HG02798 (cell line): ENCODE data around the gene ZCRB1.
"Not testable (repeated sequence)": the region's sequence is repeated elsewhere in the genome, so short reads cannot be mapped to it uniquely, and the experiment has no call there.

ENCODE experiments used
- ATAC-seq: cut with Tn5 transposase; IDR thresholded peaks from one replicate; pipeline ENCODE4 v1.9.1; 2021; ENCODE audit warnings: mild to moderate bottlenecking; ENCODE audit not compliant: unreplicated experiment, poor library complexity

ZCRB1 gene

GRCh38 chr12:42325653-42326474, at the start of gene ZCRB1, which contains the start of gene PPHLN1:
TSS of gene ZCRB1 (minus strand) at chr12:42326094. CDS start at chr12:42324102, 1,992 bp downstream.
TSS of gene PPHLN1 (plus strand) at chr12:42326167. CDS start at chr12:42335903, 9,736 bp downstream.
- ATAC-seq = peak; percentile 98

GRCh38 chr12:42373669-42374068, 47.8 kb upstream of the ZCRB1 start:
- ATAC-seq = peak; percentile 16

GRCh38 chr12:42372154-42372791, 46.4 kb upstream of the ZCRB1 start:
- ATAC-seq = peak; percentile 86

- ATAC-seq = no peak
Observed at GRCh38 chr12:42370013-42370412, 44.1 kb upstream of the ZCRB1 start.

- no peak for ATAC-seq
Observed at GRCh38 chr12:42365486-42365885, 39.6 kb upstream of the ZCRB1 start.

- ATAC-seq = no peak
Observed at GRCh38 chr12:42364692-42365091, 38.8 kb upstream of the ZCRB1 start.

GRCh38 chr12:42362647-42363260, 36.9 kb upstream of the ZCRB1 start:
- ATAC-seq = no peak

GRCh38 chr12:42361909-42362646, 36.2 kb upstream of the ZCRB1 start:
- no peak for ATAC-seq

- peak; percentile 71 for ATAC-seq
Observed at GRCh38 chr12:42360747-42361403, 35.0 kb upstream of the ZCRB1 start.

GRCh38 chr12:42356344-42356743, 30.4 kb upstream of the ZCRB1 start:
- no peak for ATAC-seq

- ATAC-seq = not testable (repeated sequence)
Observed at GRCh38 chr12:42350021-42350407, 24.1 kb upstream of the ZCRB1 start.

- not testable (repeated sequence) for ATAC-seq
Observed at GRCh38 chr12:42349119-42350020, 23.5 kb upstream of the ZCRB1 start.

- ATAC-seq = no peak
Observed at GRCh38 chr12:42346403-42347002, 20.6 kb upstream of the ZCRB1 start.

GRCh38 chr12:42343721-42344120, 17.8 kb upstream of the ZCRB1 start:
- ATAC-seq = no peak

- no peak for ATAC-seq
Observed at GRCh38 chr12:42342028-42342427, 16.1 kb upstream of the ZCRB1 start.

- ATAC-seq = no peak
Observed at GRCh38 chr12:42338280-42338679, 12.4 kb upstream of the ZCRB1 start.

GRCh38 chr12:42336286-42336685, 10.4 kb upstream of the ZCRB1 start:
- ATAC-seq = no peak
